DOHH2 (cell line): Measurements from ENCODE around the gene GOT1.

Source experiments
- H3F3A ChIP-seq: fragments of 200-600 bp; sonication (generic), shearing (Covaris generic); 2 replicates; pipeline ENCODE4 v1.6.0; 2016; ENCODE audit warnings: antibody characterized with exemption, mild to moderate bottlenecking; ENCODE audit not compliant: control insufficient read depth, insufficient read depth
- H3K27ac ChIP-seq: fragments of 200-600 bp; sonication (generic); 2 replicates; pipeline ENCODE4 v1.5.1; 2014; ENCODE audit warnings: low read depth, mild to moderate bottlenecking, low read length, moderate library complexity
- H3K27me3 ChIP-seq: fragments of 200-600 bp; sonication (generic); 2 replicates; pipeline ENCODE4 v1.6.1; 2014; ENCODE audit warnings: mild to moderate bottlenecking, low read length, mixed read lengths; ENCODE audit not compliant: control insufficient read depth
- H3K36me3 ChIP-seq: fragments of 200-600 bp; sonication (generic); 2 replicates; pipeline ENCODE4 v1.6.1; 2014; ENCODE audit warnings: mild to moderate bottlenecking, low read length, moderate library complexity, mixed read lengths; ENCODE audit not compliant: control insufficient read depth
- H3K4me1 ChIP-seq: fragments of 200-600 bp; sonication (generic); 2 replicates; pipeline ENCODE4 v1.6.1; 2014; ENCODE audit warnings: mild to moderate bottlenecking, low read length, mixed read lengths; ENCODE audit not compliant: control insufficient read depth
- H3K4me2 ChIP-seq: fragments of 200-600 bp; sonication (generic); 2 replicates; pipeline ENCODE4 v1.6.0; 2014; ENCODE audit warnings: mild to moderate bottlenecking, low read length, moderate library complexity
- H3K4me3 ChIP-seq: fragments of 200-600 bp; sonication (generic); 2 replicates; pipeline ENCODE4 v1.5.1; 2014; ENCODE audit warnings: mild to moderate bottlenecking, low read length, mixed read lengths
- H3K79me2 ChIP-seq: fragments of 200-600 bp; sonication (generic); 2 replicates; pipeline ENCODE4 v1.6.1; 2014; ENCODE audit warnings: mild to moderate bottlenecking, low read length, mixed read lengths; ENCODE audit not compliant: control insufficient read depth
- H3K9me2 ChIP-seq: fragments of 200-600 bp; sonication (generic); replicated peaks from 2 replicates; pipeline ENCODE4 v1.6.1; 2014; ENCODE audit warnings: mild to moderate bottlenecking, low read length, mixed read lengths; ENCODE audit not compliant: control insufficient read depth
- H3K9me3 ChIP-seq: fragments of 200-600 bp; sonication (generic); 2 replicates; pipeline ENCODE4 v1.6.1; 2014; ENCODE audit warnings: antibody characterized with exemption, low read length, mixed read lengths; ENCODE audit not compliant: control insufficient read depth, insufficient read depth
- H4K20me1 ChIP-seq: fragments of 200-600 bp; sonication (generic); 2 replicates; pipeline ENCODE4 v1.6.0; 2014; ENCODE audit warnings: low read depth, mild to moderate bottlenecking, antibody characterized with exemption, low read length, moderate library complexity; ENCODE audit not compliant: control insufficient read depth, insufficient read depth
- CTCF ChIP-seq: fragments of 200-600 bp; sonication (generic); IDR thresholded peaks from one replicate; pipeline ENCODE4 v1.5.1; 2014; ENCODE audit warnings: antibody characterized with exemption, mild to moderate bottlenecking, low read depth, low read length; ENCODE audit not compliant: poor library complexity, severe bottlenecking
- EZH2phosphoT487 ChIP-seq: fragments of 200-600 bp; sonication (generic); IDR thresholded peaks from 2 replicates; pipeline ENCODE4 v1.6.1; 2017; ENCODE audit warnings: borderline replicate concordance, mild to moderate bottlenecking, antibody characterized with exemption, low read length, moderate library complexity, mixed read lengths

The GOT1 gene

GRCh38 chr10:99365311-99365710, 65.1 kb downstream of the GOT1 start:
- H3K9me2 ChIP-seq = no peaks in the 10 kb centered on the region
- H3K9me3 ChIP-seq = no peaks in the 10 kb centered on the region
- no peaks in the 10 kb centered on the region for H3F3A ChIP-seq
- no peak overlapping the region for H3K4me3 ChIP-seq
- H3K4me1 ChIP-seq = no peaks in the 10 kb centered on the region
- H3K27ac ChIP-seq = no peak overlapping the region
- no peaks in the 10 kb centered on the region for H3K36me3 ChIP-seq
- no peak overlapping the region for H3K4me2 ChIP-seq
- H3K79me2 ChIP-seq = no peaks in the 10 kb centered on the region
- H4K20me1 ChIP-seq = no peaks in the 10 kb centered on the region
- peaks cover 17% of the 10 kb centered on the region for H3K27me3 ChIP-seq
- TF ChIP-seq CTCF (no peak), EZH2phosphoT487 (no peak)

- Histone ChIP-seq H3K4me3 (no peak overlapping the region), H3K4me1 (no peaks in the 10 kb centered on the region), H3K79me2 (no peaks in the 10 kb centered on the region), H3K27me3 (peaks cover 22% of the 10 kb centered on the region), H3K27ac (no peak overlapping the region), H3K9me3 (no peaks in the 10 kb centered on the region), H3K4me2 (no peak overlapping the region), H3F3A (no peaks in the 10 kb centered on the region), H4K20me1 (no peaks in the 10 kb centered on the region), H3K36me3 (no peaks in the 10 kb centered on the region), H3K9me2 (no peaks in the 10 kb centered on the region)
- no peak for TF ChIP-seq EZH2phosphoT487
- no peak for TF ChIP-seq CTCF
Measured at GRCh38 chr10:99364125-99364524, 66.3 kb downstream of the GOT1 start.

- Histone ChIP-seq H3K36me3 (no peaks in the 10 kb centered on the region), H4K20me1 (no peaks in the 10 kb centered on the region), H3K9me2 (no peaks in the 10 kb centered on the region), H3K27me3 (peaks cover 24% of the 10 kb centered on the region), H3K27ac (no peak overlapping the region), H3K4me1 (no peaks in the 10 kb centered on the region), H3F3A (no peaks in the 10 kb centered on the region), H3K9me3 (no peaks in the 10 kb centered on the region), H3K4me2 (no peak overlapping the region), H3K79me2 (no peaks in the 10 kb centered on the region), H3K4me3 (no peak overlapping the region)
- TF ChIP-seq CTCF (no peak), EZH2phosphoT487 (no peak)
Measured at GRCh38 chr10:99360934-99361333, 69.5 kb downstream of the GOT1 start.

- Histone ChIP-seq H3K27ac (no peak overlapping the region), H3K79me2 (no peaks in the 10 kb centered on the region), H3K9me2 (no peaks in the 10 kb centered on the region), H3K27me3 (peaks cover 27% of the 10 kb centered on the region), H4K20me1 (no peaks in the 10 kb centered on the region), H3F3A (no peaks in the 10 kb centered on the region), H3K9me3 (no peaks in the 10 kb centered on the region), H3K4me1 (no peaks in the 10 kb centered on the region), H3K4me2 (no peak overlapping the region), H3K36me3 (no peaks in the 10 kb centered on the region), H3K4me3 (no peak overlapping the region)
- TF ChIP-seq EZH2phosphoT487 (no peak), CTCF (no peak)
Measured at GRCh38 chr10:99358101-99358500, 72.3 kb downstream of the GOT1 start.
